ENCODE data around the gene PCDHA6. TPM values are rescaled to one million over a fixed set of nuclear protein-coding genes. Genes with fewer than 3 reads are reported as not detected.
"Not testable (repeated sequence)": the region's sequence is repeated elsewhere in the genome, so short reads cannot be mapped to it uniquely, and the experiment has no call there.

PCDHA6 gene
- total RNA-seq, 1 donor from 2014 or later = 29.8 TPM

DNA sequence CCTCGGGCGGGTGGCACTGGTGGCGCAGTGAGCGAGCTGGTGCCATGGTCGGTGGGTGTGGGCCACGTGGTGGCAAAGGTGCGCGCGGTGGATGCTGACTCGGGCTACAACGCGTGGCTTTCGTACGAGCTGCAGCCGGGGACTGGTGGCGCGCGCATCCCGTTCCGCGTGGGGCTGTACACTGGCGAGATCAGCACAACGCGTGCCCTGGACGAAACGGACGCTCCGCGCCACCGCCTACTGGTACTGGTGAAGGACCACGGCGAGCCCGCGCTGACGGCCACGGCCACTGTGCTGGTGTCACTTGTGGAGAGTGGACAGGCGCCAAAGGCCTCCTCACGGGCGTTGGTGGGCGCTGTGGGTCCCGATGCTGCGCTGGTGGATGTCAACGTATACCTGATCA lies 18.9 kb upstream of the PCDHA6 start:
- no peak for DNase-seq
- H3K36me3 Mint-ChIP-seq (ENCODE audit: unreplicated experiment) = peaks cover 48% of the 10 kb centered on the region
- H3K27ac Mint-ChIP-seq (ENCODE audit: unreplicated experiment) = no peak overlapping the region
- H3K27me3 Mint-ChIP-seq (ENCODE audit: unreplicated experiment) = no peaks in the 10 kb centered on the region
- peaks cover 25% of the 10 kb centered on the region for H3K9me3 Mint-ChIP-seq (ENCODE audit: unreplicated experiment)
- H3K4me3 Mint-ChIP-seq (ENCODE audit: unreplicated experiment) = peak overlapping the region; percentile 52
- no peak for TF ChIP-seq CTCF (IDR thresholded peaks at IDR 0.05; ENCODE audit: partially characterized antibody, unreplicated experiment)
- H3K4me1 Mint-ChIP-seq (ENCODE audit: low read depth, unreplicated experiment) = peaks cover 5% of the 10 kb centered on the region

DNA sequence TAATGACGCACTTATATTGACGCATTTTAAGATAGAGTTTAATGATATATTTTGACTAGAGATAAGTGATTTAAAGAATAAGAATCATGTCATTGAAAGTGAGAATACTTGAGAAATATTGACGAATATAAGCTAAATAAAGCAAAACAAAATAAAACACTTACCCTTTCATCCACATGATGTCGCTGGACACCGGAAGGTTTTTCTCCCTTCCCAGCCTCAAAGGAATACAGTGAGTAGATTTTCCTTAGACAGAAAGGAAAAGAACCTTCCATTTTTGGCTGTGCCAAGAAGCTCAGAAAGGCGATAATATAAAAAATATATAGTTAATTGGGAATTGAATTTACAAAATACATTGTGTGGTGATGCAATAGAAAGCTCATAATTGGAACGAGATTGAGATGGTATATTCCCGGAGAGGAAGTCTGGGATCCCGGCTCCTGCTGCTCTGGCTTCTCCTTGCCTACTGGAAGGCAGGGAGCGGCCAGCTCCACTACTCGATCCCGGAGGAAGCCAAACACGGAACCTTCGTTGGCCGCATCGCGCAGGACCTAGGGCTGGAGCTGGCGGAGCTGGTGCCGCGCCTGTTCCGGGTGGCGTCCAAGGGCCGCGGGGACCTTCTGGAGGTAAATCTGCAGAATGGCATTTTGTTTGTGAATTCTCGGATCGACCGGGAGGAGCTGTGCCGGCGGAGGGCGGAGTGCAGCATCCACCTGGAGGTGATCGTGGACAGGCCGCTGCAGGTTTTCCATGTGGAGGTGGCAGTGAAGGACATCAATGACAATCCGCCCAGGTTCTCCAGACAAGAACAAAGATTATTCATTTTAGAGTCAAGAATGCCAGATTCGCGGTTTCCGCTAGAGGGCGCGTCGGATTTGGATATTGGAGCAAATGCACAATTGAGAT lies 6.1 kb upstream of the PCDHA6 start, which contains the start of gene PCDHA5:
TSS of gene PCDHA5 (plus strand) at position 239 of the 906 bp plus-strand sequence.
- no peak for DNase-seq
- no peak for TF ChIP-seq CTCF (IDR thresholded peaks at IDR 0.05; ENCODE audit: partially characterized antibody, unreplicated experiment)
- H3K36me3 Mint-ChIP-seq (ENCODE audit: unreplicated experiment) = peaks cover 31% of the 10 kb centered on the region
- no peak within 1 kb of the TSS for H3K4me3 Mint-ChIP-seq (ENCODE audit: unreplicated experiment)
- H3K9me3 Mint-ChIP-seq (ENCODE audit: unreplicated experiment) = peaks cover 9% of the 10 kb centered on the region
- H3K4me1 Mint-ChIP-seq (ENCODE audit: low read depth, unreplicated experiment) = no peaks in the 10 kb centered on the region
- no peaks in the 10 kb centered on the region for H3K27me3 Mint-ChIP-seq (ENCODE audit: unreplicated experiment)
- H3K27ac Mint-ChIP-seq (ENCODE audit: unreplicated experiment) = no peak within 1 kb of the TSS

DNA sequence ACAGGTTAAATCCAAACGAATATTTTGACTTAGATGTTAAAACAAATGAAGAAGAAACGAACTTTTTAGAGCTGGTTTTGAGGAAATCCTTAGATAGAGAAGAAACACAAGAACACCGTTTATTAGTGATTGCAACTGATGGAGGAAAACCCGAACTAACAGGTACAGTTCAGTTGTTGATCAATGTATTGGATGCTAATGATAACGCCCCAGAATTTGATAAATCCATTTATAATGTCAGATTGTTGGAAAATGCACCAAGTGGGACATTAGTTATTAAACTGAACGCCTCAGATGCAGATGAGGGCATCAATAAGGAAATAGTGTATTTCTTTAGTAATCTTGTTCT lies 5.5 kb upstream of the PCDHA6 start:
- Mint-ChIP-seq H3K27ac (ENCODE audit: unreplicated experiment) (no peak overlapping the region), H3K9me3 (ENCODE audit: unreplicated experiment) (peaks cover 9% of the 10 kb centered on the region), H3K4me1 (ENCODE audit: low read depth, unreplicated experiment) (peaks cover 1% of the 10 kb centered on the region), H3K4me3 (ENCODE audit: unreplicated experiment) (no peak overlapping the region), H3K27me3 (ENCODE audit: unreplicated experiment) (no peaks in the 10 kb centered on the region), H3K36me3 (ENCODE audit: unreplicated experiment) (peaks cover 29% of the 10 kb centered on the region)
- no peak for TF ChIP-seq CTCF (IDR thresholded peaks at IDR 0.05; ENCODE audit: partially characterized antibody, unreplicated experiment)
- no peak for DNase-seq

GRCh38 chr5:140822969-140823368 lies 4.8 kb upstream of the PCDHA6 start:
- peaks cover 27% of the 10 kb centered on the region for H3K36me3 Mint-ChIP-seq (ENCODE audit: unreplicated experiment)
- not testable (repeated sequence) for DNase-seq; H3K27me3 Mint-ChIP-seq (ENCODE audit: unreplicated experiment); H3K4me1 Mint-ChIP-seq (ENCODE audit: low read depth, unreplicated experiment); H3K4me3 Mint-ChIP-seq (ENCODE audit: unreplicated experiment); H3K27ac Mint-ChIP-seq (ENCODE audit: unreplicated experiment)
- peaks cover 14% of the 10 kb centered on the region for H3K9me3 Mint-ChIP-seq (ENCODE audit: unreplicated experiment)

- no peak for DNase-seq
- peaks cover 18% of the 10 kb centered on the region for H3K9me3 Mint-ChIP-seq (ENCODE audit: unreplicated experiment)
- H3K36me3 Mint-ChIP-seq (ENCODE audit: unreplicated experiment) = peaks cover 28% of the 10 kb centered on the region
- H3K27ac Mint-ChIP-seq (ENCODE audit: unreplicated experiment) = no peak overlapping the region
- H3K27me3 Mint-ChIP-seq (ENCODE audit: unreplicated experiment) = peaks cover 6% of the 10 kb centered on the region
- no peak for TF ChIP-seq CTCF (IDR thresholded peaks at IDR 0.05; ENCODE audit: partially characterized antibody, unreplicated experiment)
- no peak overlapping the region for H3K4me3 Mint-ChIP-seq (ENCODE audit: unreplicated experiment)
- H3K4me1 Mint-ChIP-seq (ENCODE audit: low read depth, unreplicated experiment) = peaks cover 3% of the 10 kb centered on the region
Measured at GRCh38 chr5:140823475-140823874, 4.3 kb upstream of the PCDHA6 start.
